ENCODE data around the gene CA9.

Gene CA9

GRCh38 chr9:35713578-35713977 lies 39.9 kb downstream of the CA9 start:
- DNase-seq (ENCODE audit: low read depth), result no peak
- no peak for TF ChIP-seq CTCF (IDR thresholded peaks at IDR 0.05; ENCODE audit: control insufficient read depth, extremely low read depth, insufficient read depth)
- H3K4me3 ChIP-seq (ENCODE audit: low read depth, low read length), result no peak overlapping the region

GRCh38 chr9:35714123-35714522 lies 40.4 kb downstream of the CA9 start:
- H3K4me3 ChIP-seq (ENCODE audit: low read depth, low read length), result no peak overlapping the region
- DNase-seq (ENCODE audit: low read depth), result no peak
- TF ChIP-seq CTCF (IDR thresholded peaks at IDR 0.05; ENCODE audit: control insufficient read depth, extremely low read depth, insufficient read depth), result no peak

GRCh38 chr9:35714579-35715252 lies 41.0 kb downstream of the CA9 start:
- TF ChIP-seq CTCF (IDR thresholded peaks at IDR 0.05; ENCODE audit: control insufficient read depth, extremely low read depth, insufficient read depth), result no peak
- no peak for DNase-seq (ENCODE audit: low read depth)

GRCh38 chr9:35716230-35716629 lies 42.5 kb downstream of the CA9 start:
- H3K4me3 ChIP-seq (ENCODE audit: low read depth, low read length), result no peak overlapping the region
- no peak for TF ChIP-seq CTCF (IDR thresholded peaks at IDR 0.05; ENCODE audit: control insufficient read depth, extremely low read depth, insufficient read depth)
- DNase-seq (ENCODE audit: low read depth), result no peak

More at GRCh38 chr9:35714579-35715252, 41.0 kb downstream of the CA9 start:
- no peak overlapping the region for H3K4me3 ChIP-seq (ENCODE audit: low read depth, low read length)

GRCh38 chr9:35717132-35717870 lies 43.6 kb downstream of the CA9 start:
- H3K4me3 ChIP-seq (ENCODE audit: low read depth, low read length), result no peak overlapping the region
- no peak for TF ChIP-seq CTCF (IDR thresholded peaks at IDR 0.05; ENCODE audit: control insufficient read depth, extremely low read depth, insufficient read depth)
- no peak for DNase-seq (ENCODE audit: low read depth)

- no peak for DNase-seq (ENCODE audit: low read depth)
- no peak for TF ChIP-seq CTCF (IDR thresholded peaks at IDR 0.05; ENCODE audit: control insufficient read depth, extremely low read depth, insufficient read depth)
- H3K4me3 ChIP-seq (ENCODE audit: low read depth, low read length), result no peak overlapping the region
Observed at GRCh38 chr9:35718721-35719511, 45.2 kb downstream of the CA9 start.

All from LNCaP clone FGC (cell line).